SKM-1 (cell line): Measurements from ENCODE around the gene APBB1IP.
"Not testable (repeated sequence)": the region's sequence is repeated elsewhere in the genome, so short reads cannot be mapped to it uniquely, and the experiment has no call there.

ENCODE experiments used
- DNase-seq: peaks from one replicate; lab custom pipeline; 2025; ENCODE audit not compliant: unreplicated experiment; lab: John Stamatoyannopoulos, UW

APBB1IP gene

DNA sequence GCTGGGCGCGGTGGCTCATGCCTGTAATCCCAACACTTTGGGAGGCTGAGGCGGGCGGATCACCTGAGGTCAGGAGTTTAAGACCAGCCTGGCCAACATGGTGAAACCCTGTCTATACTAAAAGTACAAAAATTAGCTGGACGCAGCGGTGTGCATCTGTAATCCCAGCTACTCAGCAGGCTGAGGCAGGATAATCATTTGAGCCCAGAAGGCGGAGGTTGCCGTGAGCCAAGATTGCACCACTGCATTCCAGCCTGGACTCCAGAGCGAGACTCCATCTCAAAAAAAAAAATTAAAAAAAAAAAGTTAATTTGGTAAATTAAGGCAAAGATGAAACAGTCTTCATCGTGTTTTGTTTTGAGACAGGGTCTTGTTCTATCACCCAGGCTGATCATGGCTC, 66.3 kb downstream of the APBB1IP start:
- DNase-seq = not testable (repeated sequence)

DNA sequence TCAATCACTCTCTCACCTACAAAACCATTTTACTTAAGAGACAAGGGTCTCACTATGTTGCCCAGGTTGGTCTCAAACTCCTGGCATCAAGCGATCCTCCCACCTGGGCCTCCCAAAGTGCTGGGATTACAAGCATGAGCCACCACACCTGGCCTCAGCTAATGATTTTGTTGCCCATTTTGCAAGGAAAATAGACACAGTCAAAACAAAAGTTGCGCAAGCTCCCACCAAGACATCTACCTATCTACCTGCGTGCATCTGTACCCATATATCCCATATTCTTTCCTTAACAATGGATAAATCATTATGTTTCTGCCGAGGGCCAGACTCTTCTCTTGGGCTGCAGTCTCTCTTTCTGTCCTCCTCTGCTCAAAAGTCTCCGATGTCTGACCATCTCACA, 67.3 kb downstream of the APBB1IP start:
- no peak for DNase-seq

DNA sequence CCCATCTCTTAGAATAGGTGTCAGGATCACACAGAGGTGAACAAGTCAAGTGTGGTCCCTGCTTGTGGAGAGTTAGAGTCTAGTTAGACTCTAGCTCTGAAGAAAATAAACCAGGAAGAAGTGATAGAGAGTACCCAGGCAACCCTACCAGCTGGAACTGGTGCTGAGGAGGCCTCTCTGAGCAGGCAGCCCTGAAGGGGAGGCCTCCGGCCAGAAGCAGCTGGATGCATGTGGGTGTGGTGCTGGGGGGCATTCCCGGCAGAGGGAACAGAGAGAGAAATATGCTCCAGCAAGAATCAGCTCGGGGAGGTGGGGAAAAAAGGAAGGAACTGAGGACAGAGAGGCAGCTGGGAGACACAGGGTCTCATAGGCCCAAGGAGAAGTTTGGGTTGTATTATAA, 68.6 kb downstream of the APBB1IP start:
- no peak for DNase-seq

DNA sequence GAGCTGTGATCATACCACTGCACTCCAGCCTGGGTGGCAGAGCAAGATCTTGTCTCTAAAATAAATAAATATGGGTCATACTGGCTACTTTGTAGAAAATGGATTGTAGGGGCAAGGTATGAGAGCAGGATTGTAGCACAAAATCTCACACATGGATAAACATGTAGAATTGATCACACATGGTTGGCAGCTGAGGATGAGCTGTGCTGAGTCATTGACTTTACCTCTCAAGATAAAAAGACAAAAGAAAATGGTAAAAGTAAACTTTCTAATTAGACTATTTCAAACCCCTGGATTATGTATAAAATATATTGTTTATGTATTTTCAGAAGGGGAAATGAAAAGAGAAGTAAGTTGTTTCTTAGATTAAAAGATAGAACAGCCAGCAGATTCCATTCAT, 69.3 kb downstream of the APBB1IP start:
- DNase-seq = no peak

DNA sequence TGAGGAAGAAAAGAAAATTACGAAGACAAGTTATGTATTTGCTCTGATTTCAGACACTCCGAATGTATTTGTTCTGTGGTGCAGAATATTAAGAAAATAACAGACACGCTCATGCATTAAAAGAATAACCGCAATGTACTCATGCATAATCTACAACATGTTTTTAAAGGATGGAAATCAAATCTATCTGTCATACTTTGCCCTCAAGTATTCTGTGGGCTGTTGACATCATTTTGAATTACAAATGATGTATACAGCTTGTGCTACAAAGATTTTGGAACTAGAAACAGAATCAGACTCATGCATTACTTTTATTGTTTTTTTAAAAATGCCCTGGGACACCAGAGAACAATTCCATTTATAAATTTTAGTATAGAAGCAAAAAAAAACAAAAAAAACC, 69.9 kb downstream of the APBB1IP start:
- no peak for DNase-seq

DNA sequence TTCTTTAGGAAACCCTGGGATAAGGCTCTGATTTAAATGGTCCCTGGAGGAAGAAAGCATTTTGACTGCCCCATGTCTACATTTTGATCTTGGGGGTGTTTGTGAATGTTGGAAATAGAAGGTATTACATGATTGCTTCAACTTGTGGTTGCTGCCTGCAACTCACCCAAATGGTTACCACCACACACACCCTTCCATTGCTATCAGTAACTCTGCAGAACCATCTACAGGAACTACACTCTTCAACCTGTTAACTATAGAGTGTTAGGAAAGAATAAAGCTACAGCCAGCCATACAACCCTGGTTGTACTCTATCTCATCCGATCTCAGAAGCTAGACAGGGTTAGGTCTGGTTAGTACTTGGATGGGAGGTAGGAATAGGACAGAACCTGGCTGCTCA, 71.2 kb downstream of the APBB1IP start:
- no peak for DNase-seq

DNA sequence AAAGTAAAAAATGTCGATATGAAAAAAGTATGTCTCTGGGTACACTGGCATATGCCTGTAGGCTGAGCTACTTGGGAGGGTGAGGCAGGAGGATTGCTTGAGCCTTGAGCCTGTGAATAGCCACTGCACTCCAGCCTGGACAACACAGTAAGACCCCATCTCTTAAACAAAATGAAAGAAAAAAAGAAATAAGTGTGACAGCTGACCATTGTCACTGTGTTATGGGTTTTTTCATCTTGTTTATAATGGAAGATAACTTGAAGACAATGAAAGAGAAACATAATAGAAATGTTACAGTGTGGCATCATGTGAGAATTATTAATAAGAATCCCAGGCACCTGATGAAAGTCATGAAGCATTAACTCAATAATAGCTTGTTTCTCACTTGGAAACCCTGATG, 75.0 kb downstream of the APBB1IP start:
- DNase-seq = no peak

DNA sequence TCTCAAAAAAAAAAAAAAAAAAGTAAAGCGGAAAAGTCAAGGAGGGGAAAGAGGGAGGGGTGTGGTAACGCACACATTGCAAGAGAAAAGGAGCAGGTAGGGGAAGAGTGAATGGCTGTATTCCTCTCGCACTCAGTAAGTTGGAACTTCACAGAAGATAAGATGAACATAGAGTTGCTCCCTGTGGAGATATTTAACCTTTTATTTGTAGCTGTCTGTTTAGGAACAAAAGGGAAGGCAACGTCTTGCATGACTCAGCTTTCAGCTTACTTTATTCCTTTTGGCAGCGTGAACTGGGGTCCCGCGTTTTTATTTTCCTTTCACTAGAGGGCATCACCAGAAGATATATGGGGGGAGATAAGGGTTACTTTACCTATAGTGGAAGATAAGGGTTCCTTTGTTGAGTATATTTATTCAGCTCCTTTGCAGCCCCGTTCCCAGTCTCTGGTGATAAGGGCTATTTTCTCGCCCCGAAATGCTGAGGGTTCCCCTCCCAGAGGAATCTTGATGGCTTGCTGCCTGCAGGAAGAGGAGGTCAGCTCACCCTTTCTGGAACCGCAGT, 78.5 kb downstream of the APBB1IP start:
- DNase-seq = no peak

DNA sequence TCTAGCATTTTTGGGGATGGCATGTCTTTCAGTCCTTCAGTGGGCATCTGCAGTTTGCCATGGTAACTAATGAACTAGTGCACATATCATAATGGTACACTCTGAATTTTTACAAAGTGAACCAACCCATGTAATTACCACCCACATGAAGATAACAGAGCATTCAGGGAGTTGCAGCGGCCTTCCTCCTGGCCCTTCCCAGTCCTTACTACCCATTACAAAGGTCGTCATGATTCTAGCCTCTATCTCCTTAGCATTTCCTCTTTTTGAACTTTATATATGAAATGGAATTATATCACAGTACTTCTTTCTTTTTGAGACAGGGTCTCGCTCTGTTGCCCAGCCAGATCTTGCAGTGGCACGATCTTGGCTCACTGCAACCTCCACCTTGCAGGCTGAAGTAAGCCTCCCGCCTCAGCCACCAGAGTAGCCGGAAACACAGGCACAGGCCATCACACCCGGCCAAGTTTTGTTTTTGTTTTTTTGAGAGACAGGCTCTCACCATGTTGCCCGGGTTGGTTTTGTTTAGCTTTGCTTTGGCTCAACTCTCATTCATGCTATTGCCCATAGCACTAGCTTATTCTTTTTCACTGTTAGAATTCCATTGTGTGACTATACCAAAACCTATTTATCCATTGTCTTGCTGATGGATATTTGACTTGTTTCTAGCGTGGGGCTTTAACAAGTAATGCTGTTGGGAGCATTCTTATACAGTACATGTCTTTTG, 79.2 kb downstream of the APBB1IP start:
- no peak for DNase-seq

DNA sequence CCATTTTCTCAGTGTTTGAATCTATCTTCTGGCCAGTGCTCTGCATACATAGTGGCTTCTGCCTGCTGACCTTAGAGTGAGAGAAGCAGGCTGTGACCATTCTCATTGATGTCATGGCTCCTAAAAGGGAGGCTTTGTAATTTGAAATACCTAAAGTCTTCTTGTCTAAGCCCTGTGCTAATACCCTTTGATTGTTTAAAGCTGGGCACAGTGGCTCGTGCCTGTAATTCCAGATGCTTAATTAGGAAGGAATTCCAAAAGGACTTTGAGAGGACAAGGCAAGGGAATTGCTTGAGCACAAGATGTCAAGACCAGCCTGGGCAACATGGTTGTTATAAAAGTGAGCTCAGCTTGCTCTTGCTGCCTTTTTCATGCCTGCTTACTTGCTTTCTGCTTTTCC, 81.7 kb downstream of the APBB1IP start:
- no peak for DNase-seq

DNA sequence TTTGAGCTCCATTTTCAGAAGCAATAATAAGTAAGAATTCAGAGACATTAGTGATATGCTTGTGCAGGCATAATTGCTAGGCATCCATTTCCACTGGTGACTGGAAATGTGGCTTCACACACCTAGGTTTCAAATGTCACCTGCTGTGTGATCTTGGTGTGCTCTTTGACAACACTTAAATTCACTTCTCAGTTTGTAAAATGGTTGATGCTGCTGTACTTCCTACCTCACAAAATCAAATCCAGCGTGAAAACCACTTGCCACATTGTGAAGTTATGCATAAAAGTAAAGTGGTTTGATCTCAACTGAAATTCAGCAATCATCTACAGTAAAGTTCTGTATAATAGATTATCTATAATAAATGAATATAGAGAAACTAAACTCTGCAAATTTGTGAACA, 82.4 kb downstream of the APBB1IP start:
- no peak for DNase-seq

DNA sequence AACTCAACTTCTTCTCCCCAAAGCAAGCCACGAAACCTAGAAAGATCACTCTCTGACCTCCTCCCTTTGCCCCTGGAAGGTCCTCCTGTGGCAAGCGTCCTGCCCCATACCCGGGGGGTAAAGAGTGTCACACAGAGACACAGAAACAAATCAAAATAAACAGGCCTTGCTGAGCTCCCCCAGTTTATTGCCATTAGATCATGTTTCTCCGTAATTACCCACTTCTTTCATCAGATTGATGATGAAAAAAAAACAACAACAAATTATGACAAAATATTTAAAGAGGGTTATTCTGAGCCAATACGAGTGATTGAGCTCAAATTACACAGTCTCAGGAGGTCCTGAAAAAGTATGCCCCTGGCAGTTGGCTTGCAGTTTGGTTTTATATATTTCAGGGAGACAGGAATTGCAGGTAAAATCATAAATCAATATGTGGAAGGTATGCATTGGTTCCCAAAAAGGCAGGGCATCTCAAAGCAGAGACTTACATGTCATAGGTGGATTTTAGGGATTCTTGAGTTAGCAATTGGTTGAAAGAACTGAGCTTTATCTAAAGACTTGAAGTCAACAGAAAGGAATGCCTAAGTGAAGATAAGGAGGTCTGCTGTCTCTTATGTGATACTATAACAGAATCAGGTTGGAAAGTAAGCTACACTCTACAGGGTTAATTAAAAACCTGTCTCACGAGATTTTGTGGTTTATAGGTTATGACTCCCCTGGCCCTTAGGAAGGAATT, 86.2 kb downstream of the APBB1IP start:
- DNase-seq = no peak

DNA sequence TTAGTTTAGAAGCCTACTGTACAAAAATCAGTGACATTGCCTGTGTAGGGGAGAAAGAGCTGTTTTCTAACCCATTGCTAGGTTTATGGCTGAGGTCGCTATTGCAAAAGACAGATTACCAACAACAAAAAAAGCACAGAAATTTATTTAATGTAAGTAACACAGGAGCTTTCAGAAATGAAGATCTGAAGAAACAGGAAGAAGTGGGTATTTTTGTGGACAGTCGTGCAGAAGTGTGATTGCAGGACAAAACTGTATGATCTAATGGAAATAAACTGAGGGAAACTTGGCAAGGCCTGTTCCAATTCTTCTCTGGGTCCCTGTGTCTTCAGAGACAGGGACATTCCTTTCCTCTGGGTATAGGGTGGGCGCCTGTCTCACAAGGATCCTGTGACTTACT, 87.4 kb downstream of the APBB1IP start:
- no peak for DNase-seq

DNA sequence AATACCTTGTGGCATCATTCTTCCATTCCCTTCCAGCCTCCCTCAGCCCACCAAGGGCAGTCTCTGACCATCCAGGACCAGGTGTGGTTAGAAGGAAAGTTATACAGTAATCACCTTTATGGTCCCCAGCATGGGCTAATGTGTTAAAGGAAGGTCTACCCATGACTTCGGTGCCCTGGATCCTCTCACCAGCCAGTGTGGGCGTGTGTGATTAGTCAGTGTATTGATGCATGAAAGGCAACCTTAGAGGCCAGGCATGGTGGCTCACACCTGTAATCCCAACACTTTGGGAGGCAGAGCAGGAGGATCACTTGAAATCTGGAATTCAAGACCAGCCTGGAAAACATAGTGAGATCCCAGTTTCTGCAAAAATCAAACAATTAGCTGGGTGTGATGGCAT, 88.9 kb downstream of the APBB1IP start:
- DNase-seq = no peak

DNA sequence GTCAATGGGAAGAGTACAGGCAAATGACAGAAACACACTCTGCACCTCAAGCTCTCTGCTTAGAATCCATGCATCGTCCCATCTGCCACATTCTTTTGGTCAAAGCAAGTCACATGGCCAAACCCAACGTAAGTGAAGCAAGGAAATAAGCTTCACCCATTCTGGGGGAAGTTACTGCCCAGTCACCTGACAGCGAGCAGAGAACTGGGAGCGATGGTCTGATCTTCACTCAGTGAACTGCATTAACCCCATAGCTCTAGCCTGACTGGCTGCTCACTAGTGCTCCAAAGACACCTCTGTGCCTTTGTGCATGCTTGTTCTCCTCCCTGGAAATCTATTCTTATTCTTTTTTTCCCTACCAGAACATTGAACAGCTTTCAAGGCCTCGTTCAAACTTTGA, 89.9 kb downstream of the APBB1IP start:
- no peak for DNase-seq

DNA sequence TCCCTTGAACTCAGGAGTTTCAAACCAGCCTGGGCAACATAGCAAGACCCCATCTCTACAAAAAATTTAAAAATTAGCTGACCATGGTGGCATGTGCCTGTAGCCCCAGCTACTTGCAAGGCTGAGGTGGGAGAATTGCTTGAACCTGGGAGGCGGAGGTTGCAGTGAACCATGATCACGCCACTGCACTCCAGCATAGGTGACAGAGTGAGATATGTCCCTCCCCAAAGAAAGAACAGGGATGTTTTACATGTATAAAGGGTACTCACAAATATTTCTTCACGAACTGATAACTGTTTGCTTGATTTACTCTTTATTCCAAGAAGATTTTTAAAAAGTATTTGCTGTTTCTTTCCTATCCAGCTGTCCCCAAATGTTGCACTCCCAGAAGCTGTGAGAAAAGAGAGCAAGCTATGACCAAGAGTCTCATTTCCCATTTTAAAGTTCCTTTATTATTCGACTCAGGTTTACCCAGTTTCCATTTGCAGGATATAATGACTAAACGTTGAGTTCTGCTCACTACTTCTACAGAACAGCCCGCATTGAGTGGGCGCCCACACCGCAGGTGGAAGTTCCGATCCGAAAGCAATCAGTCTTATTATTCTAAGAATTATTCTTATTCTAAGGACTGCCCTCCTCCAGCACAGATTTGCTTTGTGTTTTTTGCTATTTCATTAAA, 90.7 kb downstream of the APBB1IP start:
- DNase-seq = no peak

DNA sequence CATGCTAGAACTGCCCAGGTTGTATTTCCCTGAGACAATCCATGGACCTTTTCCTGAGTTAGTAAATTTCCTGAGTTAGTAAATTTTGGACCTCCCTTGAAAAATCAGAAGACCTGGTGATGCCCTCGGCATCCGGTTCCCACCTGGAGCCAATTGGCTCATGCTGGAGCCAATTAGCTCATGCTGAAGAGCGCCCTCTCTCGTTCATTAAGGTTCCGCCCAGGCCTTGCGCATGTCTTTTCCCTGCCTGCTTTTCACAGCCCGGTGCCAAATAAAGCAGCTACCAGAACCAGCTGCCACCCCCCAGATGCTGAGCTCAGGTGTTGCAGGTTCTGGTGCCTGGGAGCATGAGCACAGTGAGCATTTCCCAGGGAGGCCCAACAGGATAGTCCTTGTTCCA, 96.2 kb downstream of the APBB1IP start:
- no peak for DNase-seq

DNA sequence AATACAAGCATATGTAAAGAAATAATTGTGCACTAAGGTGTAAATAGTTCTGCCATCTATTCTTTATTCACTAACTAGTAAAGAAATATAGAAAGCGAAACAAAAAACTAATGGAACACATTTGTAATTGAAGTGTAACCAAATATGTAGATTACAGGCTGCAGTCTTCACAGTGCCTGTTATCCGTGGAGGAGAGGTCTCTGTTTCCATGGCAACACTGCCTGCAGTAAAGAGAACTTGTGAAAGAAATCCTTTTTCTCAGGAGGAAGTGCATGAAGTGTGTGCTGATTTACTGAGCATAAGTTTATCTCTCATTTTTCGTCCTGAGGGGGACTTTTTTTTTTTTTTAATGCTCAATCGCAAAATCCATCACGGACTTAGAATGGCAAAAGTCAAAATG, 102.5 kb downstream of the APBB1IP start:
- no peak for DNase-seq

DNA sequence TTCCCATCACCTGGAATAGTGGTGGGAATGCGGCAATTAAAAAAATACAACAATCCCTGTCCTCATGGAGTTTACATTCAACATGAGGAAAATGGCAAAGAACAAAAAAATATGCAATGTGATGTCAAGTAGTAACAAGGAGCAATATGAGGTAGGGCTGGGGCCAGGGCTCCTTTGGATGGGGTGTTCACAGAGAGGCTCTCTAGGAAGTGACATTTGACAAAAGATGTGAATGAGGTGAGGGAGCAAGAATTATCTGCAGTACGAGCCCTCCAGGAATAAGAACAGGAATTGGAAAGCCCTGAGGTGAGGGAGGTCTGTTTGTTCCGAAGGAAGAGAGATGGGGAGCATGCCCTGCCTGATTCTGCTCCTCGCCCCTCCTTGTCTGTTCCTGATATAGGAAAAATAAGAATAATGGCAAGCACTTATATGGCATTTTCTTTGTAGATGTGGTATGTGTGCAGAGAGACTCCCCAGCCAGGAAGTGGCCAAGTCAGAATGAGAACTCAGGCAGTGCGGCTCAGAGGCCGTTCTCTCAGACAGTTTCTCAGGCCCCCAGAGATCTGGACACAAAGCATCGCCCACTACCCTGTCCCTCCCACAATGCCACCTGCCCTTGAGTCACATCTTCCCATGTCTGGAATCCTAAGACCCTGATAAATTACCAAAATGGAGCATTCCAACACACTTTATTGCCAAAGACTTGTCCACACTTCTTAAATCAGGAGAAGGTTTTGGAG, 105.6 kb downstream of the APBB1IP start:
- DNase-seq = no peak

DNA sequence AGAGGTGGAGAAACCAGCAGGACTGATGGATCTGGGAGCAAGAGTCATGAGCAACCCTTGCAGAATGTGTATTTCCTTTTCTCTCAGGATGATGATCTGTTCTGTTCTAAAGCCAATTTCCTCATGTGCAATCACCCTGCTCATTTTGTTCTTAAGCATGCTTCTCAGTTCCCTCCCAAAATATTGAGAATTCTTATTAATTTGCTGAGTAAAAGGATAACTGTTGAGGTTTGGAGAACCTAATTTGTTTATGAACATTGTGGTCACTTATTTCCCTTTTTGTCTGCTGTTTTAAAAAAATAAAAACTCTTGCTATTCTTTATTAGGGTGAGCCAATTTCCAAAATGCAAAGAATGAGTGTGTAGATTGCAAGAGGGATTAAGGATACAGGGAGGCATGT, 106.8 kb downstream of the APBB1IP start:
- DNase-seq = no peak
